ENCODE data around the gene KLC4. TPM values are rescaled to one million over a fixed set of nuclear protein-coding genes. Genes with fewer than 3 reads are reported as not detected.

The KLC4 gene
- total and polyA plus RNA-seq, 11 donors, result 18.8 to 35.4 (median 26.9) TPM

- Histone ChIP-seq H3K9me3 (no peaks in the 10 kb centered on the region), H3K27me3 (no peaks in the 10 kb centered on the region), H3K4me1 (peaks cover 4 to 56% (median 47%) of the 10 kb centered on the region in 12 donors), H3K27ac (peak overlapping the region; percentile 3 to 88 (median 78)), H3K4me3 (peak overlapping the region; percentile 43 to 90 (median 74)), H3K36me3 (peaks cover 0 to 58% (median 51%) of the 10 kb centered on the region in 9 donors)
- peak in 1 of 4 donors; percentile 0 for ATAC-seq
- WGBS, 4 donors, result 3 to 4% (median 4%) methylated on average over 25 of the region's 25 CpGs
- no peak for DNase-seq
- intact Hi-C loops (cut with DNase I), result loop anchor here in 5 of 10 donors (2.0 to 10.0 kb wide), 4 partner anchors 34 to 129 kb away; partner anchors contain the start of gene PEX6 (in 2 of the 5)
- no peak for TF ChIP-seq POLR2A (IDR thresholded peaks at IDR 0.05)
- TF ChIP-seq, protein P1, sequence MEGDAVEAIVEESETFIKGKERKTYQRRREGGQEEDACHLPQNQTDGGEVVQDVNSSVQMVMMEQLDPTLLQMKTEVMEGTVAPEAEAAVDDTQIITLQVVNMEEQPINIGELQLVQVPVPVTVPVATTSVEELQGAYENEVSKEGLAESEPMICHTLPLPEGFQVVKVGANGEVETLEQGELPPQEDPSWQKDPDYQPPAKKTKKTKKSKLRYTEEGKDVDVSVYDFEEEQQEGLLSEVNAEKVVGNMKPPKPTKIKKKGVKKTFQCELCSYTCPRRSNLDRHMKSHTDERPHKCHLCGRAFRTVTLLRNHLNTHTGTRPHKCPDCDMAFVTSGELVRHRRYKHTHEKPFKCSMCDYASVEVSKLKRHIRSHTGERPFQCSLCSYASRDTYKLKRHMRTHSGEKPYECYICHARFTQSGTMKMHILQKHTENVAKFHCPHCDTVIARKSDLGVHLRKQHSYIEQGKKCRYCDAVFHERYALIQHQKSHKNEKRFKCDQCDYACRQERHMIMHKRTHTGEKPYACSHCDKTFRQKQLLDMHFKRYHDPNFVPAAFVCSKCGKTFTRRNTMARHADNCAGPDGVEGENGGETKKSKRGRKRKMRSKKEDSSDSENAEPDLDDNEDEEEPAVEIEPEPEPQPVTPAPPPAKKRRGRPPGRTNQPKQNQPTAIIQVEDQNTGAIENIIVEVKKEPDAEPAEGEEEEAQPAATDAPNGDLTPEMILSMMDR (IDR thresholded peaks at IDR 0.05), result no peak
Observed at GRCh38 chr6:43013097-43013842, 46.2 kb upstream of the KLC4 start.

DNA sequence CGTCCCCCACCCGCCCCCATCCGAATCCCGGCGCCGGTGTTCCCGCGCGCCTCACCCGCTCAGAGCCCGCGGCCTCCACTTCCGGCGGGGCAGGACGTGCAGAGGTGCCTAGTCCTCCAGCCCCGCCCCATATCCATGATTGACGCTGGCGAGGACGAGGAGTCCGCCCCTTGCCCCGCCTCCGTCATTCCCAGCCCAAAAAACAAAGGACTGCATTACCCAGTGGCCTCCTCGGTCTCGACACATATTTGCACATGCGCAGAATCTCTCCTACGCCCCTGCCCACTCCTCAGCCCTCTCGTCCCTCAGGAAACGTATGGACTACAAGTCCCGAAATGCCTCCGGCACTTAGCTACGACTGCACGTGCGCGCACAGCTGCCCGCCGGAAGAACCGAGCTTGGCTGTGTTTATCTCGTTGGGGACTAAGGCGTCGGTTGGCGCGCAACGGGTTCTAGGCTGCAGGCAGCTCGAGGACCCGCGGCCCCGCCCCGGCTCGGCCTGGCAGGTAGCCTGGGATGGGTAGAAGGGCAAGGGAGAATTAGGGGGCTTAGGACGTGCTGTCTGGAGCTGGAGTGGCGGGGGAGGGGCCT, 45.5 kb upstream of the KLC4 start, which contains the start of the genes KLHDC3 and MEA1:
TSS of gene KLHDC3 (plus strand) at position 407 of the 591 bp plus-strand sequence. CDS start 2,944 bp downstream, outside the sequence.
TSS of gene MEA1 (minus strand) at position 104 of the 591 bp plus-strand sequence. CDS start 133 bp downstream, outside the sequence.
- Histone ChIP-seq H3K4me3 (peak within 1 kb of the TSS; percentile 51 to 90 (median 74)), H3K36me3 (peaks cover 0 to 58% (median 51%) of the 10 kb centered on the region in 9 donors), H3K27ac (peak within 1 kb of the TSS; percentile 25 to 97 (median 84)), H3K27me3 (no peaks in the 10 kb centered on the region), H3K4me1 (peaks cover 4 to 57% (median 47%) of the 10 kb centered on the region in 12 donors), H3K9me3 (no peaks in the 10 kb centered on the region)
- TF ChIP-seq POLR2A (IDR thresholded peaks at IDR 0.05), result peak; percentile 22 to 65
- TF ChIP-seq, protein P1 (IDR thresholded peaks at IDR 0.05), result no peak
- intact Hi-C loops (cut with DNase I), result loop anchor here in 6 of 10 donors (1.0 to 10.0 kb wide), 6 partner anchors 35 to 128 kb away; partner anchors contain the start of genes PEX6 (in 2 of the 6), KLC4 (in 1 of the 6) and MRPL2 (in 1 of the 6)
- ATAC-seq (peak; percentile 92 to 96 (median 94)), DNase-seq (peak; percentile 99)
- 0 to 1% (median 0%) methylated on average over 25 to 51 of the region's 51 CpGs for WGBS, 4 donors

DNA sequence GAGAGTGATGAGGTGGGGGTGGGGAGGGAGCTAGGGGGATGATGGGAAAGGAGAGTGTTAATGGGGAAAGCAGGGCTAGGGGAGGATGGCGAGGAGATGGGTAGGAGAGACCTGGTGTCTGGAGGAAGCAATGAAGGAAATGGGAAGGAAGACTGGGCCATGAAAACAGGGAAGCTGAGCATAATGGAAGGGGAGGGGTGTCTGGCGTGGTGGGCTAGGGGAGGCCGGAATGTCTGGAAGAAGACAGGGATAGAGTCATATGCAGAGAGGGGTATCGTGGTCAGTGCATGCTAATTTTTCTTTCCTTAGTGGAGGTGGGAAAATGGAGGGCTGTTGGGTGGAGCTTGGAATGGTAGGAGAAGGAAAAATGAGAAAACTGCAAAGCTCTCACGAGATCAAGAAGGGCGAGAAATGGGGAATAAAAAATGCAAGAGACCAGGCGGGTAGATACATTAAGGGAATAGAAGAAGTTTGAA, 45.0 kb upstream of the KLC4 start:
- Histone ChIP-seq H3K4me1 (peaks cover 4 to 53% (median 47%) of the 10 kb centered on the region in 12 donors), H3K9me3 (no peaks in the 10 kb centered on the region), H3K27ac (peak overlapping the region; percentile 25 to 97 (median 83)), H3K36me3 (peaks cover 0 to 58% (median 51%) of the 10 kb centered on the region in 9 donors), H3K4me3 (peak overlapping the region; percentile 51 to 90 (median 71)), H3K27me3 (no peaks in the 10 kb centered on the region)
- DNase-seq (no peak), ATAC-seq (no peak)
- intact Hi-C loops (cut with DNase I), result loop anchor here in 5 of 10 donors (1.0 to 10.0 kb wide), 5 partner anchors 37 to 128 kb away; partner anchors contain the start of genes KLC4 (in 1 of the 5), MRPL2 (in 1 of the 5) and PEX6 (in 1 of the 5)
- TF ChIP-seq POLR2A (IDR thresholded peaks at IDR 0.05), result no peak
- TF ChIP-seq, protein P1 (IDR thresholded peaks at IDR 0.05), result no peak
- 0 to 1% (median 0%) methylated on average over 7 of the region's 7 CpGs for WGBS, 4 donors

Data from heart left ventricle (tissue), 16 donors.